Astrocyte (in vitro differentiated cells and primary cell): ENCODE results near the gene WARS2.

Experiments used
- CTCF ChIP-seq: IDR thresholded peaks from 2 replicates; pipeline ENCODE4 v1.5.1; 2011; ENCODE audit warnings: low read depth, mild to moderate bottlenecking, inconsistent platforms, low read length, moderate library complexity; ENCODE audit not compliant: insufficient read depth
- EZH2 ChIP-seq: IDR thresholded peaks from 2 replicates; pipeline ENCODE4 v1.6.1; 2012; ENCODE audit warnings: mild to moderate bottlenecking, low read length, inconsistent platforms; ENCODE audit not compliant: insufficient read depth

DNA sequence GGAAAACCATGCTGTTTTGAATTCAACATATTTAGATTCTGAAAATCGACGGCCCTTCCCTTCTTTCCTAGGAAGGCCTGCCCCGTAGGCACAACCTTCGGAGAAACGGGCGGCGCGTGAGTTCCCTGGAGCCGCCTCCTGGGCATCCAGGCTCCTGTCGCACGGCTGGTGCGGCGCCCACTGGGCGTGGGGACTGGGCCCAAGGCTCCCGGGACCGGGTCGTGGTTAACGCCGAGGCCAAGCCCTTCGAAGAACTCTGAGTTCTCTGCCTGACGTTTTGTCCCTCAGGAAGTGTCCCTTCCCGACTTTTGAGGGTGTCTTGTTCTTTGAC, 133.1 kb downstream of the WARS2 start:
- no peak for TF ChIP-seq EZH2
- TF ChIP-seq CTCF = no peak
